Bone marrow (tissue), 2 donors: ENCODE measurements around the gene RHOH.

ENCODE experiments used
- DNase-seq, 2 donors: peaks; one replicate each; lab custom pipeline; 2025; lab: John Stamatoyannopoulos, UW

RHOH gene

GRCh38 chr4:40295572-40295971 lies 98.7 kb downstream of the RHOH start:
- DNase-seq: no peak
